CD4-positive, alpha-beta T cell treated with Interleukin-1 beta for 1 hour (primary cell): ENCODE measurements around the gene PNPLA6.

Source experiments
- DNase-seq, 2 donors: peaks; one replicate each; pipeline ENCODE4 v3.0.0-alpha.2; 2020 to 2022

Gene PNPLA6

DNA sequence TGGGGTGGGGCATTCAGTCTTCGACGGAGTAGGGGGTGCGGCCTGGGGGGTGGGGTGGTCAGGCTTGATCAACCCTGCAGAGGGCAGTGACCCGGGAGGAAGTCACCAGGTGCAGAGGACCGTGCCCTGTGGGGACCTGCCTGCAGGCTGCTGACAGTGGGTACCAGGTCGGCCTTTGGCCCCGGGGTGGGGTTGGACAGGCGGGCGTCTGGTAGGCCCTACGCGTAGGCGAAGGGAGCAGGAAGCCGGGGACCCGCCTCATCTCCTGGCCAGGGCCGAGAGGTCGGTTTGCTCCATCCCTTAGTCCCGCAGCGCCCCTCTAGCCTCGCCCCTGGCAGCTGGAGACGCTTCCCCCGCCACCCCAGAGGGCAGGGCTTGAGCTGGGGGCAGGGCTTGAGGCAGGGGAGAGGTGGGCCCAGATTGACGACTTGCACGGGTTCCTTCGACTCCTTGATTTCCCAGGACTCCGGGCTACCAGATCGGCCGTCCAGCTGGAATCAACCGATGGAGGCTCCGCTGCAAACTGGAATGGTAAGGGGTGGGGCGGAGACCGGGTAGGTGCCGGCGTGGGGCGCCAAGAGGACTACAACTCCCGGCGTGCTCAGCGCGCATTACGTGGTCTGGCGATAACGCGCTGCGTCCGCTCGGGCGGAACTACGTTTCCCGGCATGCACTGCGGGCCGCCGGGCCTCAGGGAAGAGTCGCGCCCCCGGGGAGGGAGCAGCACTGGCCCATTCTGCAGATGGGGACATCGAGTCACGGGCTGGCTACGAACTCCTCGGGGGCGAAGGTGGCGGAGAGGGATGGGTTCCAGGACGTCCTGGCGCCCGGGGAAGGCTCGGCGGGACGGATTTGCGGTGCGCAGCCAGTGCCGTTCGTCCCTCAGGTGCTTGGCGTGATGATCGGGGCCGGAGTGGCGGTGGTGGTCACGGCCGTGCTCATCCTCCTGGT is at the start of gene PNPLA6:
Gene PNPLA6, plus strand, starts transcription at position 671 of the 951 bp plus-strand sequence. Its CDS starts 72 bp downstream, at position 743.
- peak; percentile 89 to 90 for DNase-seq

- DNase-seq = no peak
Measured at GRCh38 chr19:7486923-7487322, 48.6 kb upstream of the PNPLA6 start.

DNA sequence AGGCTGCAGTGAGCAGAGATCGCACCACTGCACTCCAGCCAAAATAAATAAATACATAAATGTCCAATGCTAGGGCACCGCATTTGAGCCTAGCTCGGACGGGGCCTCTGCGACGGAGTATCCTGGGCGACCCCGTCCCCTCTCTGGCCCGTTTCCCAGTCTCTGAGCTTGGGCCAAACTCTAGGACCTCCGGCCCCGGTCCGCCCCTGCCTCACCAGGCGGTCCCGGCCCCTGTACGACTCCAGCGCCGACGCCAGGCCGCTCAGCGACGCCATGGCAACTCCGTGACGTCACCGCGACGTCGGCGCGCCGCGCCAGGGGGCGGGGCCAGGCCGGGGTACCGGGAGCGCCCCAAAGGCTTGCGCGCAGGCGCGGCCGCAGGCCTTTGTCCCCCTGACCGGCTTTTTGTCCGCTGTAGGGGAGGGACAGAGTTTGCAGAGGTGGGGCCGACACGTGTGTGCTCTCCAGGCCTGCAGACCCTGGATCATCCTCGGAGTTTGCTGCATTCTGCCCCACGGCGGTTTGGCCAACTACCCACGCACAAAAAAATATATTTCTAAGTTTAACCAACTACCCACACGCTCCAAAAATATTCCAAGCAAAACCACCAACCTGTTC is 46.7 kb upstream of the PNPLA6 start, which contains the start of gene PEX11G:
Gene PEX11G, minus strand, starts transcription at position 300 of the 618 bp plus-strand sequence. Its CDS starts 25 bp downstream, at position 275.
- DNase-seq = peak; percentile 90 to 91

DNA sequence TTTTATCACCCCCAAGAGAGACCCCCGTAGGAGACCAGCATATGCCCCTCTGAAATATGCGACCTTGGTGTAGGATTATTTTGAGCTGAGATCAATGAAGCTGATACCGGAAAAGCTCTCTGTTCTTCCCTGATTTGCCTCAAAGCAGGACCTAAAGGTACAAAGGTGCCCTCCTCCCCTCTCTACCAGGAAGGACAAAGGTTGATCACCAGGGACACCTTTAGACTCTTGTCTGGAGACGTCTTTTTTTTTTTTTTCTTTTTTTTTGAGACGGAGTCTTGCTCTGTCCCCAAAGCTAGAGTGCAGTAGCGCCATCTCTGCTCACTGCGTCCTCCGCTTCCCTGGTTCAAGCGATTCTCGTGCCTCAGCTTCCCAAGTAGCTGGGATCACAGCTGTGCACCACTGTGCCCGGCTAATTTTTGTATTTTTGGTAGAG is 45.9 kb upstream of the PNPLA6 start:
- no peak for DNase-seq

GRCh38 chr19:7492142-7492541 is 43.4 kb upstream of the PNPLA6 start:
- peak; percentile 33 to 70 for DNase-seq

DNA sequence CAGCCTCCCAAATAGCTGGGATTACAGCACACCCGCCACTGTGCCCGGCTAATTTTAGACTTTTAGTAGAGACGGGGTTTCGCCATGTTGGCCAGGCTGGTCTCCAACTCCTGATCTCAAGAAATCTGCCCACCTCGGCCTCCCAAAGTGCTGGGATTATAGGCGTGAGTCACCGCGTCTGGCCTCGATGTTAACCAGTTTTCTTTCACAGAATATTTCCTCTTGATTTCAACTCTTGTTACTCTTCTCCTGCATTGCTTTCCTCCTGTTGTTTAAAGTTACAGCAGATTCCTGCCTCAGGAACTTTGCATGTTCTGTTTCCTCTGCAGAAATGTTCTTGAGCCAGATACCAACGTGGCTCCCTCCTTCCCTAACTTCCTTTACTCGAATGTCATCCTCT is 43.0 kb upstream of the PNPLA6 start:
- no peak for DNase-seq

- DNase-seq = no peak
Measured at GRCh38 chr19:7494416-7495098, 41.0 kb upstream of the PNPLA6 start.

DNA sequence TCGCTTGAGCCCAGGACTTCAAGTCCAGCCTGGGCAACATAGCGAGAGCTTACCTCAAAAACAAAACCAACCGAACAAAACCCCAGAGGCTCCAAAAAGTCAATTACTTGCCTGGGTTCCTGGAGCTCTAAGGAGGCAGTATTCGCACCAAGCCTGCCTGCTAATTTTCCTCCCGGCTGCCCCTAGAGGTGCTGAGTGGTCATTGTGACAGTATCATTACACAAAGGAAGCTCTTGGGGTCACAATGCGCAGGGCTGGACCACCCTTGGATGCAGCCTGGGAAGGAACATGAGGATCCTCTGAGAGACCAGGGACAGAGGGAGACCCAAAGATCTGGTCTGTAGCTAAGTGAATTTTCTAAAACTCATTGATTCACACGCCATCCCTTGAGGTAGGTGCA is 38.2 kb upstream of the PNPLA6 start:
- no peak for DNase-seq

DNA sequence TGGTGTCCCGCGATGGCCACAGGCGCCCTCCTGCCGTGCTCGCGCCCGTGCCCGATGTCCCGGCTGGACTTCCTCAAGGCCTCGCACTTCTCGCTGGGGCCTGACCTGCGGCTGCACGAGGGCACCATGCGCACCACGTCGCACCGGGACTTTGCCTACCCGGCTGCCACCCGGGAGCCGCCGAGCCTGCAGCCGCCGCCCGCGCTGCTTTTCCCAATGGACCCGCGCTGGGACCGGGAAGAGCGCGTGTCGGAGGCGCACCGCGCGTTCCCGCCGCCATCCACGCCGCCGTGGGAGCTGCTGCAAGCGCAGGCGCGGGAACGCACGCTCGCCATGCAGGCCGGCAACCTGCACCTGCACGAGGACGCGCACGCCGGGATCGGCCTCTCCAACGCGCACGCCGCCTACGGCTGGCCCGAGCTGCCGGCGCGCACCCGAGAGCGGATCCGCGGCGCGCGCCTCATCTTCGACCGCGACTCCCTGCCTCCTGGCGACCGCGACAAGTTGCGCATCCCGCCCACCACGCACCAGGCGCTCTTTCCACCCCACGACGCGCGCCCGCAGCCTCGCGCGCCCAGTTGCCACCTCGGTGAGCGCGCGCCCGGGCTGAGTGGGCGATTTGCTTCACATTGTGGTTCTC is 34.6 kb upstream of the PNPLA6 start:
- DNase-seq = no peak

DNA sequence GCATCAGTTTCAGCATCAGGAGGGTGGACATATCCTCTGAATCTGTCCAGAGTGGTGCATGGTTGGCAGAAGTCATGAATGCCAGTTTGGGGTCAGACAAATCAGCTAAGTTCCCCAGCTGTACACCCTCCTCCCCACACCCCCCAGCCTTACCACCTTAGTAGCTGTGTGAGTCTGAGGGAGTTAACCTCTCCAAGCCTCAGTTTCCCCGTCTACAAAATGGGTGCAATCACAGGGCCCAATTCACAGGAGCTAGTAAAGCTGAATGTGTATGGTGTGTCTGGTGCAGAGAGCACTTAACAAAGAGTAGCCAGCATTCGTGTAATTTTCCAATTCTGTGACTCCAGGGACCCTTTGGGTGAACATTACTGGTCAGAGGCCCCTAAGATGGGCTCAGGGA is 33.0 kb upstream of the PNPLA6 start:
- no peak for DNase-seq

- no peak for DNase-seq
Measured at GRCh38 chr19:7504684-7505083, 30.8 kb upstream of the PNPLA6 start.

- no peak for DNase-seq
Measured at GRCh38 chr19:7505288-7505681, 30.2 kb upstream of the PNPLA6 start.

DNA sequence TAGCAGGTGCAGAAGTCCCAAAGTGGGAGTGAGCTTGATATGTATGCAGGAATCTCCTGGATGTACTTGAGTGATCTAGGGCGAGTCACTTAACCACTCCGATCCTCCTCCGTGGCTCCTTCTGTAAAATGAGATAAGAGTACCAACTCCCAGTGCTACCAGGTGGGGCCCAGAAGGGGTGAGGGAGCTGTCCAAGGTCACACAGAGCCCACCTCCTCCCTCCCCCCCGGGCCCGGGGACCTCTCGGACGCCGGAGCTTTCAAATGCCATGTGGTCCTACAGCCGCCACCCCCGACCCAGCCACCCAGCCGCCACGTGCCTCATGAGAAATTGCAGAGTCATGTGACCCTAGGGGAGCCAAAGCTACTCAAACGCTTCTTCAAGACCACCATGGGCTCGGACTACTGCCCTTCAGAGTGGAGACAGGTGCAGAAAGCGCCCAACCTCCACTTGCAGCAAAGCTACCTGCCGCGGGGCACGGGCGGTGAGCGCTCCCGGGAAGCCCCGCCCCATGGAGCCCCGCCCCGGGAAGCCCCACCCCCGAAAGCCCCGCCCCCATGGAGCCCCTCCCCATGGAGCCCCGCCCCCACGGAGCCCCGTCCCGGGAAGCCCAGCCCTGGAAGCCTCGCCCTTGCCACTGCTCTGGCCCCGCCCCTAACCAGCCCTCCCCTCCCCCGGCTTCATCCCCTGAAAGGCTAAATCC is 29.7 kb upstream of the PNPLA6 start:
- no peak for DNase-seq

GRCh38 chr19:7506385-7507328 is 28.9 kb upstream of the PNPLA6 start:
- peak; percentile 36 to 75 for DNase-seq

GRCh38 chr19:7507884-7508283 is 27.6 kb upstream of the PNPLA6 start:
- DNase-seq = peak in 1 of 2 donors; percentile 77

DNA sequence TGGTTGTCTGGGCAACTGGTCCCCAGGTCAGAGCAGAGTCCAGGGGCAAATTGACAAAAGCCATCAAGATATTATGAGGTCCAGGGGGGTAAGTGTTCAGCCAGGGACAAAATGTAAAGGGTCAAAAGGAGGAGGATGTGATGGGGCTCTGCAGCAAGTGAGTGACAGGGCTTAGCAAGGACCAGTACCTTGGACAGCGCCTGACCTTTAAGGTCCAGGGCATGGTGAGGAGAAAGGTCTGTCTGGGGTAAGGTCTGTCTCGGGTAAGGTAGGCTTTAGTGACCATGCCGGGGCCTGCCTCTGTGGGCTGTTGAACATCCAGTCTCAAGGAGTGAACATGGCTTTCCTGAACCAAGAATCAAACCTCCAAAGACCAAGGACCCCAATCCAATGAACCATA is 25.9 kb upstream of the PNPLA6 start:
- no peak for DNase-seq

- DNase-seq = no peak
Measured at GRCh38 chr19:7512400-7512851, 23.1 kb upstream of the PNPLA6 start.

DNA sequence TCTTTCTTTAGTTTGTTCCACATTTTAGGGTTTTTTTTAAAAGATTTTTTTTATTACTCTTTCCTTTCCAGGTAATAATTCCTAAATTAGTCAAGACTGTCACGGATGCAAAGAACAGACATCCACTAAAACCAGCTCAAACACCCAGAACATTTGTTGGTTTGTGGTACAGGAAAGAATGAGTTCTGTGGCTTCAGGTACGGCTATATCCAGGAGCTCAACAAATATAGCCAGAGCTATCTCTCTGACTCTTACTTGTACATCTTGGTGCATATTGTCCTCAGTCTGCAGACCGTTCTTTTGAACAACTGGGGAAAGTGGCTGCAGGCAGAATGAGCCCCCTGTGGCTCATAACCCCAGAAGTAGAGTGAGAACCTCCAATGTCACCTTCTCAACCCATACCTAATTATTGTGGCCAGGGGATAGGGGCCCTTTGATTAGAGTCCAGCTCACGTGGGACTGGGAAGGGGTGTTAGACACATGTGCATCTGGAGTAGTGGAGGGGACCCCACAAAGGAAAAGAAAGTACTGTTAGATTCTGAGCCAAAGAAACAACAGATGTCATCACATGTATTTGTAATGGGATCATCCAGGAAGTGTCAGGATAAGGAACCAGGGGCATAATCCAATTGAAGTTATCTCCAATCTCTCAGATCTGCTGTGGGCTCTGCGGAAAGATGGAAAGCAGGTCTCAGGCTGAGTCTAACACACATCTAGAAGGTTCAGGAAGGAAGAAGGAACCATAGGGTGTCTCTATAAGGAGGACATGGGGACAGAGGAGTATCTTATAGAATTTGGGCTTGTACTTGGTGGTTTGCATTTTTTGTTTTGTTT is 21.5 kb upstream of the PNPLA6 start:
- no peak for DNase-seq

DNA sequence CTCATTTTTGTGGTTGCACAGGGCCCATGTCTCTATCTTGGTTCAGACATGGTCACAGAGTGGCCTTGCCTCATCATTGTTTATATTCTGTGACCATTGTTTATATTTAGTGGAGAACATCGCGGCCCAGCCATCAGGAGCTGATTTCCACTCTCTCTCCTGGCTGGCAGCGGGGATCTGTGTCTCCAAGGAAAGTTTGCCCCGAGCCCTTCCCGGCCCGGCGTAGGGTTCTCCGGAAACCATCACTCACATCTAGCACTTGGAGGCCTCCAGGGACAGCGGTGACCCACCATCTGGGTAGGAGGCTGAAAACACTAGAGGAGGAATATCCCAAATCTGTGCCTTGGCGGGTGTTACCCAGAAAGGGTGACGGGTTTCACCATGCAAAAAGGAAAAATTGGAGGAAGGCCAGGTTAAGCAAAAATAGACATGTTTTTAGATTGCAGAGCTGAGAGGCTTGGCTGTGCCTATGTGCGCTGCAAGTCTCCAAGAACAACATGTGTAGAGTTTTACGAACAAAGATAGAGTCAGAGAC is 20.3 kb upstream of the PNPLA6 start:
- DNase-seq = no peak
